HG03280 (cell line): Measurements from ENCODE around the gene GPBP1.

Experiments
- ATAC-seq: cut with Tn5 transposase; IDR thresholded peaks from one replicate; pipeline ENCODE4 v1.9.1; 2021; ENCODE audit warnings: mild to moderate bottlenecking, moderate library complexity; ENCODE audit not compliant: unreplicated experiment

The GPBP1 gene

GRCh38 chr5:57209316-57210040 is 35.6 kb downstream of the GPBP1 start:
- no peak for ATAC-seq

- no peak for ATAC-seq
These were observed 36.8 kb downstream of the GPBP1 start for GRCh38 chr5:57210633-57211032.

- no peak for ATAC-seq
These were observed 37.2 kb downstream of the GPBP1 start for GRCh38 chr5:57211039-57211438.

GRCh38 chr5:57215629-57216195 is 41.9 kb downstream of the GPBP1 start:
- no peak for ATAC-seq

GRCh38 chr5:57216714-57217113 is 42.9 kb downstream of the GPBP1 start:
- no peak for ATAC-seq

GRCh38 chr5:57219386-57219785 is 45.5 kb downstream of the GPBP1 start:
- ATAC-seq: no peak

- peak; percentile 60 for ATAC-seq
These were observed 47.2 kb downstream of the GPBP1 start for GRCh38 chr5:57221049-57221568.

GRCh38 chr5:57225553-57225952 is 51.7 kb downstream of the GPBP1 start:
- no peak for ATAC-seq

- ATAC-seq: no peak
These were observed 55.5 kb downstream of the GPBP1 start for GRCh38 chr5:57229313-57229712.

- no peak for ATAC-seq
These were observed 57.7 kb downstream of the GPBP1 start for GRCh38 chr5:57231607-57232006.

- ATAC-seq: no peak
These were observed 58.6 kb downstream of the GPBP1 start for GRCh38 chr5:57232293-57233033.

GRCh38 chr5:57243286-57244137 is 69.7 kb downstream of the GPBP1 start:
- ATAC-seq: no peak

- no peak for ATAC-seq
These were observed 70.5 kb downstream of the GPBP1 start for GRCh38 chr5:57244331-57244730.

- no peak for ATAC-seq
These were observed 72.6 kb downstream of the GPBP1 start for GRCh38 chr5:57246426-57246825.

GRCh38 chr5:57247765-57248164 is 73.9 kb downstream of the GPBP1 start:
- ATAC-seq: no peak

GRCh38 chr5:57249265-57249874 is 75.5 kb downstream of the GPBP1 start:
- no peak for ATAC-seq

- ATAC-seq: no peak
These were observed 84.2 kb downstream of the GPBP1 start for GRCh38 chr5:57258052-57258451.

GRCh38 chr5:57258943-57259342 is 85.1 kb downstream of the GPBP1 start:
- no peak for ATAC-seq

- no peak for ATAC-seq
These were observed 85.8 kb downstream of the GPBP1 start for GRCh38 chr5:57259704-57260103.

GRCh38 chr5:57262541-57262940 is 88.7 kb downstream of the GPBP1 start:
- ATAC-seq: no peak

GRCh38 chr5:57267805-57268204 is 93.9 kb downstream of the GPBP1 start:
- no peak for ATAC-seq
